Smooth muscle cell (in vitro differentiated cells): ENCODE results near the gene INPP5A. TPM values are rescaled to one million over a fixed set of nuclear protein-coding genes. Genes with fewer than 3 reads are reported as not detected.

Experiments used
- DNase-seq: peaks from one replicate; lab custom pipeline; 2025; ENCODE audit not compliant: unreplicated experiment; lab: John Stamatoyannopoulos, UW
- H2AFZ ChIP-seq: fragments of 200-600 bp; sonication (generic); 2 replicates; pipeline ENCODE4 v1.6.0; 2016; ENCODE audit warnings: antibody characterized with exemption, low read depth, mild to moderate bottlenecking
- H3F3A ChIP-seq: fragments of 200-600 bp; sonication (generic); 2 replicates; pipeline ENCODE4 v1.6.0; 2017; ENCODE audit warnings: antibody characterized with exemption, low read depth
- H3K27ac ChIP-seq: fragments of 200-600 bp; sonication (generic); 2 replicates; pipeline ENCODE4 v1.5.1; 2016; ENCODE audit warnings: low read depth, mild to moderate bottlenecking
- H3K27me3 ChIP-seq: fragments of 200-600 bp; sonication (generic); 2 replicates; pipeline ENCODE4 v1.6.1; 2016; ENCODE audit warnings: low read depth, mild to moderate bottlenecking
- H3K36me3 ChIP-seq: fragments of 200-600 bp; sonication (generic); 2 replicates; pipeline ENCODE4 v1.5.1; 2016; ENCODE audit warnings: low read depth
- H3K4me1 ChIP-seq: fragments of 200-600 bp; sonication (generic); 2 replicates; pipeline ENCODE4 v1.5.1; 2016; ENCODE audit warnings: low read depth
- H3K4me2 ChIP-seq: fragments of 200-600 bp; sonication (generic); 2 replicates; pipeline ENCODE4 v1.6.0; 2016; ENCODE audit warnings: mild to moderate bottlenecking
- H3K4me3 ChIP-seq: fragments of 200-600 bp; sonication (generic); 2 replicates; pipeline ENCODE4 v1.5.1; 2016; ENCODE audit warnings: mild to moderate bottlenecking
- H3K79me2 ChIP-seq: fragments of 200-600 bp; sonication (generic); 2 replicates; pipeline ENCODE4 v1.6.0; 2016; ENCODE audit warnings: low read depth, mild to moderate bottlenecking
- H3K9ac ChIP-seq: fragments of 200-600 bp; sonication (generic); 2 replicates; pipeline ENCODE4 v1.6.0; 2016; ENCODE audit warnings: low read depth
- H3K9me3 ChIP-seq: fragments of 200-600 bp; sonication (generic); replicated peaks from 2 replicates; pipeline ENCODE4 v1.5.1; 2016; ENCODE audit warnings: low read depth
- H4K20me1 ChIP-seq: fragments of 200-600 bp; sonication (generic); 2 replicates; pipeline ENCODE4 v1.6.0; 2016; ENCODE audit warnings: low read depth
- CTCF ChIP-seq: fragments of 200-600 bp; sonication (generic); IDR thresholded peaks from 2 replicates; pipeline ENCODE4 v1.5.1; 2017; ENCODE audit warnings: borderline replicate concordance, mild to moderate bottlenecking, antibody characterized with exemption; ENCODE audit not compliant: insufficient read depth, poor library complexity, severe bottlenecking
- WGBS: methylation state at CpG from one replicate; pipeline ENCODE4 v1.1.7; 2016; ENCODE audit warnings: low lambda C conversion rate; 5-methylcytosine and 5-hydroxymethylcytosine counted together
- polyA plus RNA-seq: library from polyadenylated mRNA; unstranded; fragments of >200 nt; fragmentation: Nextera tagmentation; extraction: Ambion mirVana; gene quantifications from 2 replicates; pipeline ENCODE4 v1.2.1, GENCODE V29; 2016
- total RNA-seq: library from RNA; depleted of rRNA; stranded (reverse); fragments of >200 nt; gene quantifications from 2 replicates; pipeline ENCODE4 v1.2.3, GENCODE V29; 2014

Gene INPP5A
- total and polyA plus RNA-seq, 2 experiments from 2014 or later: 48.0 to 55.9 TPM

- no peaks in the 10 kb centered on the region for H3K36me3 ChIP-seq
- peaks cover 9% of the 10 kb centered on the region for H3K4me1 ChIP-seq
- no peaks in the 10 kb centered on the region for H3K79me2 ChIP-seq
- peak overlapping the region; percentile 3 for H3K4me2 ChIP-seq
- DNase-seq: no peak
- peak overlapping the region; percentile 16 for H3K9ac ChIP-seq
- no peaks in the 10 kb centered on the region for H3K27me3 ChIP-seq
- H3K4me3 ChIP-seq: no peak overlapping the region
- H4K20me1 ChIP-seq: no peaks in the 10 kb centered on the region
- no peaks in the 10 kb centered on the region for H3K9me3 ChIP-seq
- WGBS: 67% methylated on average over 14 of the region's 14 CpGs
- no peaks in the 10 kb centered on the region for H3F3A ChIP-seq
- TF ChIP-seq CTCF: no peak
- H2AFZ ChIP-seq: no peak overlapping the region
- peak overlapping the region; percentile 81 for H3K27ac ChIP-seq
These were observed 4.6 kb upstream of the INPP5A start for GRCh38 chr10:132532749-132533560.

- DNase-seq: no peak
- Histone ChIP-seq H3K27me3 (no peaks in the 10 kb centered on the region), H3K27ac (peak overlapping the region; percentile 73), H3K79me2 (peaks cover 8% of the 10 kb centered on the region), H3K9me3 (no peaks in the 10 kb centered on the region), H3K4me3 (no peak overlapping the region), H4K20me1 (peaks cover 7% of the 10 kb centered on the region), H3F3A (peaks cover 4% of the 10 kb centered on the region), H2AFZ (no peak overlapping the region), H3K4me1 (peaks cover 9% of the 10 kb centered on the region), H3K36me3 (no peaks in the 10 kb centered on the region), H3K9ac (peak overlapping the region; percentile 16), H3K4me2 (no peak overlapping the region)
- 96% methylated on average over 12 of the region's 12 CpGs for WGBS
- no peak for TF ChIP-seq CTCF
These were observed 3.9 kb upstream of the INPP5A start for GRCh38 chr10:132533571-132534260.

GRCh38 chr10:132534391-132535064 lies 3.1 kb upstream of the INPP5A start:
- H3K9ac ChIP-seq: no peak overlapping the region
- 88% methylated on average over 8 of the region's 8 CpGs for WGBS
- H3K4me1 ChIP-seq: peaks cover 18% of the 10 kb centered on the region
- no peak overlapping the region for H3K4me2 ChIP-seq
- no peak for TF ChIP-seq CTCF
- H2AFZ ChIP-seq: no peak overlapping the region
- H4K20me1 ChIP-seq: peaks cover 15% of the 10 kb centered on the region
- H3K36me3 ChIP-seq: no peaks in the 10 kb centered on the region
- no peaks in the 10 kb centered on the region for H3K9me3 ChIP-seq
- H3K79me2 ChIP-seq: peaks cover 16% of the 10 kb centered on the region
- DNase-seq: no peak
- peaks cover 9% of the 10 kb centered on the region for H3F3A ChIP-seq
- no peak overlapping the region for H3K27ac ChIP-seq
- no peak overlapping the region for H3K4me3 ChIP-seq
- H3K27me3 ChIP-seq: no peaks in the 10 kb centered on the region
